PC-3 (cell line): Measurements from ENCODE around the gene C14orf132. TPM values are rescaled to one million over a fixed set of nuclear protein-coding genes. Genes with fewer than 3 reads are reported as not detected.

Experiments used
- ATAC-seq: fragments of 200-7000 bp; cut with Tn5 transposase; 2 replicates; pipeline ENCODE4 v1.9.1; 2020; ENCODE audit warnings: mild to moderate bottlenecking, moderate library complexity
- BruUV-seq: library from RNA; stranded (reverse); fragments of 400-500 nt; replicated peaks from 2 replicates; lab custom pipeline; 2021; lab: Mats Ljungman, UMichigan
- CTCF ChIA-PET: fragments of 300-600 bp; sonication (Branson Sonifier 250); formaldehyde crosslinking; loops from one replicate; lab custom pipeline; 2022; ENCODE audit warnings: antibody characterized with exemption; lab: Charles Lee
- POLR2A ChIA-PET: fragments of 300-600 bp; sonication (Branson Sonifier 250); formaldehyde crosslinking; loops from one replicate; lab custom pipeline; 2022; ENCODE audit warnings: antibody characterized with exemption; ENCODE audit not compliant: unreplicated experiment; lab: Charles Lee
- DNase-seq: peaks from one replicate; pipeline ENCODE4 v3.0.0-alpha.2; 2015
- H2AFZ ChIP-seq: fragments of 300-600 bp; sonication (generic); 2 replicates; pipeline ENCODE4 v1.6.0; 2016; ENCODE audit warnings: antibody characterized with exemption, low read length
- H3F3A ChIP-seq: fragments of 300-600 bp; sonication (generic); one replicate; pipeline ENCODE4 v1.6.0; 2017; ENCODE audit warnings: antibody characterized with exemption, low read length, control low read depth, mild to moderate bottlenecking; ENCODE audit not compliant: unreplicated experiment
- H3K27ac ChIP-seq: fragments of 300-600 bp; sonication (generic); 2 replicates; pipeline ENCODE4 v1.5.1; 2016; ENCODE audit warnings: mild to moderate bottlenecking, low read length
- H3K27me3 ChIP-seq: fragments of 300-600 bp; sonication (generic); 2 replicates; pipeline ENCODE4 v1.6.1; 2016; ENCODE audit warnings: low read length, mixed read lengths
- H3K36me3 ChIP-seq: fragments of 300-600 bp; sonication (generic); 2 replicates; pipeline ENCODE4 v1.6.1; 2016; ENCODE audit warnings: low read depth, mixed run types, low read length, mixed read lengths
- H3K4me1 ChIP-seq: fragments of 300-600 bp; sonication (generic); 2 replicates; pipeline ENCODE4 v1.5.1; 2016; ENCODE audit warnings: low read length; ENCODE audit not compliant: insufficient read depth
- H3K4me2 ChIP-seq: fragments of 300-600 bp; sonication (generic); 2 replicates; pipeline ENCODE4 v1.6.0; 2016; ENCODE audit warnings: low read length
- H3K4me3 ChIP-seq: fragments of 300-600 bp; sonication (generic); 2 replicates; pipeline ENCODE4 v1.5.1; 2016; ENCODE audit warnings: mild to moderate bottlenecking, low read length, mixed read lengths
- H3K79me2 ChIP-seq: fragments of 300-600 bp; sonication (generic); 2 replicates; pipeline ENCODE4 v1.6.1; 2017; ENCODE audit warnings: low read length, mixed read lengths
- H3K9ac ChIP-seq: fragments of 300-600 bp; sonication (generic); 2 replicates; pipeline ENCODE4 v1.6.0; 2016; ENCODE audit warnings: mild to moderate bottlenecking, low read length
- H3K9me2 ChIP-seq: fragments of 300-600 bp; sonication (generic); replicated peaks from 2 replicates; pipeline ENCODE4 v1.6.1; 2016; ENCODE audit warnings: mixed run types, low read length, mixed read lengths
- H3K9me3 ChIP-seq: fragments of 300-600 bp; sonication (generic); 2 replicates; pipeline ENCODE4 v1.6.1; 2016; ENCODE audit warnings: low read length, mixed read lengths
- H4K20me1 ChIP-seq: fragments of 300-600 bp; sonication (generic); 2 replicates; pipeline ENCODE4 v1.6.1; 2016; ENCODE audit warnings: low read length, mixed read lengths
- CTCF ChIP-seq: fragments of 300-600 bp; sonication (generic); conservative IDR thresholded peaks from 2 replicates; pipeline ENCODE4 v1.5.1; 2017; ENCODE audit warnings: antibody characterized with exemption, low read depth, mild to moderate bottlenecking, low read length
- EZH2 ChIP-seq: fragments of 300-600 bp; sonication (generic); IDR thresholded peaks from one replicate; pipeline ENCODE4 v1.6.1; 2017; ENCODE audit warnings: antibody characterized with exemption, mild to moderate bottlenecking, low read length; ENCODE audit not compliant: unreplicated experiment
- EZH2phosphoT487 ChIP-seq: fragments of 300-600 bp; sonication (generic); IDR thresholded peaks from 2 replicates; pipeline ENCODE4 v1.6.1; 2018; ENCODE audit warnings: mild to moderate bottlenecking, antibody characterized with exemption, low read length, borderline replicate concordance
- intact Hi-C: fragments of 100-400 bp; cut with micrococcal nuclease; formaldehyde crosslinking; loops from 2 replicates; pipeline ENCODE4 v1.9.0; 2023
- total RNA-seq: library from RNA; depleted of rRNA; stranded (reverse); fragments of >200 nt; gene quantifications from 2 replicates; pipeline ENCODE4 v1.2.3, GENCODE V29; 2014

The C14orf132 gene
- total RNA-seq, 1 experiment from 2014 or later: not detected

- H3K9ac ChIP-seq: no peak overlapping the region
- H4K20me1 ChIP-seq: no peaks in the 10 kb centered on the region
- H3K9me3 ChIP-seq: no peaks in the 10 kb centered on the region
- H3K36me3 ChIP-seq: no peaks in the 10 kb centered on the region
- ChIA-PET CTCF (no interaction called here), POLR2A (no interaction called here)
- peaks cover 3% of the 10 kb centered on the region for H3K4me1 ChIP-seq
- DNase-seq (no peak), ATAC-seq (no peak)
- H3K9me2 ChIP-seq: no peaks in the 10 kb centered on the region
- no peak overlapping the region for H2AFZ ChIP-seq
- H3F3A ChIP-seq: no peaks in the 10 kb centered on the region
- no peak overlapping the region for H3K27ac ChIP-seq
- H3K79me2 ChIP-seq: no peaks in the 10 kb centered on the region
- intact Hi-C loops: no loop called here
- TF ChIP-seq EZH2phosphoT487: no peak
- no peak for TF ChIP-seq EZH2
- TF ChIP-seq CTCF: no peak
- H3K4me2 ChIP-seq: no peak overlapping the region
- no TSS peak for BruUV-seq
- H3K27me3 ChIP-seq: peaks cover 31% of the 10 kb centered on the region; the same call in 1 of the 2 replicates
- no peak overlapping the region for H3K4me3 ChIP-seq
Measured at GRCh38 chr14:96077983-96078624, 38.9 kb downstream of the C14orf132 start.

- Histone ChIP-seq H4K20me1 (no peaks in the 10 kb centered on the region), H3K79me2 (no peaks in the 10 kb centered on the region), H2AFZ (no peak overlapping the region), H3K4me2 (no peak overlapping the region), H3K9me3 (no peaks in the 10 kb centered on the region), H3K4me1 (peaks cover 7% of the 10 kb centered on the region), H3K36me3 (no peaks in the 10 kb centered on the region), H3K9ac (no peak overlapping the region), H3K9me2 (no peaks in the 10 kb centered on the region), H3K27ac (no peak overlapping the region), H3F3A (no peaks in the 10 kb centered on the region), H3K4me3 (no peak overlapping the region), H3K27me3 (peaks cover 31% of the 10 kb centered on the region; the same call in 1 of the 2 replicates)
- intact Hi-C loops: no loop called here
- POLR2A ChIA-PET: no interaction called here
- TF ChIP-seq CTCF (no peak), EZH2phosphoT487 (no peak), EZH2 (no peak)
- ATAC-seq (no peak), DNase-seq (no peak)
- CTCF ChIA-PET: no interaction called here
- BruUV-seq: no TSS peak
Measured at GRCh38 chr14:96078625-96079016, 39.5 kb downstream of the C14orf132 start.

DNA sequence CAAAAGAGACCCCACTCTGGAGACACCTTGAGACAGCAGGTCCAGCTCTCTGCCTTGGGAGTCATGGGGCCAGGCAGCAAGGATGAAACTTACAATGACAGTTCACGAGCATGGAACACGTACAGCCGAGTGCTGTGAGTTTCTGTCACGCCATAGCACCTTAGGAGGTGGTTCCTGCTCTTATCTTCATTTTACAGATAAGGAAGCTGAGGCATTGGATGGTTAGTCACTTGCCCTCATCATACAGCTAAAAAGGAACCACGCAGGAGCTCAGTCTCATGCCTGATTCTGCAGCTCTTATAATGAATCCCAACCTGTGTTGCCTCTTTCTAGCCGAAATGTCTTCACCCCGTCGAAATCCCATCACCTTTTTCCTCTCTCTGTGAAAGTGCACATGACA lies 39.9 kb downstream of the C14orf132 start:
- intact Hi-C loops: no loop called here
- Histone ChIP-seq H3K36me3 (no peaks in the 10 kb centered on the region), H3K27me3 (peaks cover 31% of the 10 kb centered on the region; the same call in 1 of the 2 replicates), H3K9me3 (no peaks in the 10 kb centered on the region), H2AFZ (no peak overlapping the region), H3K79me2 (no peaks in the 10 kb centered on the region), H3K27ac (no peak overlapping the region), H3K4me2 (no peak overlapping the region), H3K4me1 (peaks cover 11% of the 10 kb centered on the region), H4K20me1 (no peaks in the 10 kb centered on the region), H3F3A (no peaks in the 10 kb centered on the region), H3K9ac (no peak overlapping the region), H3K9me2 (no peaks in the 10 kb centered on the region), H3K4me3 (no peak overlapping the region)
- CTCF ChIA-PET: no interaction called here
- TF ChIP-seq EZH2: no peak
- no peak for TF ChIP-seq EZH2phosphoT487
- TF ChIP-seq CTCF: no peak
- POLR2A ChIA-PET: no interaction called here
- no TSS peak for BruUV-seq
- DNase-seq (no peak), ATAC-seq (no peak)
